Loucy (cell line): ENCODE results near the gene FAM168A.

Experiments used
- H2AFZ ChIP-seq: fragments of 200-600 bp; sonication (generic); 2 replicates; pipeline ENCODE4 v1.6.0; 2016; ENCODE audit warnings: antibody characterized with exemption, mild to moderate bottlenecking, low read length, moderate library complexity
- H3F3A ChIP-seq: fragments of 200-600 bp; 2 replicates; pipeline ENCODE4 v1.6.0; 2016; ENCODE audit warnings: antibody characterized with exemption, low read depth, mild to moderate bottlenecking
- H3K27me3 ChIP-seq: fragments of 200-600 bp; sonication (generic); 2 replicates; pipeline ENCODE4 v1.6.1; 2014; ENCODE audit warnings: low read length, mild to moderate bottlenecking; ENCODE audit not compliant: insufficient read depth, poor library complexity, severe bottlenecking
- H3K36me3 ChIP-seq: fragments of 200-600 bp; sonication (generic); 2 replicates; pipeline ENCODE4 v1.6.1; 2016; ENCODE audit warnings: low read length; ENCODE audit not compliant: insufficient read depth
- H3K4me1 ChIP-seq: fragments of 200-600 bp; sonication (generic); 2 replicates; pipeline ENCODE4 v1.5.1; 2014; ENCODE audit warnings: low read length, mild to moderate bottlenecking; ENCODE audit not compliant: insufficient read depth, poor library complexity, severe bottlenecking
- H3K4me2 ChIP-seq: fragments of 200-600 bp; sonication (generic); 2 replicates; pipeline ENCODE4 v1.6.0; 2014; ENCODE audit warnings: antibody characterized with exemption, low read length, low read depth, mild to moderate bottlenecking; ENCODE audit not compliant: poor library complexity, severe bottlenecking
- H3K4me3 ChIP-seq: fragments of 200-600 bp; sonication (generic); 2 replicates; pipeline ENCODE4 v1.5.1; 2014; ENCODE audit warnings: low read length, mild to moderate bottlenecking, mixed read lengths; ENCODE audit not compliant: poor library complexity, severe bottlenecking
- H3K79me2 ChIP-seq: fragments of 200-600 bp; sonication (generic); 2 replicates; pipeline ENCODE4 v1.6.1; 2014; ENCODE audit warnings: low read length; ENCODE audit not compliant: insufficient read depth
- H3K9ac ChIP-seq: fragments of 200-600 bp; sonication (generic); 2 replicates; pipeline ENCODE4 v1.6.0; 2014; ENCODE audit warnings: mild to moderate bottlenecking, low read depth, low read length, moderate library complexity; ENCODE audit not compliant: poor library complexity, severe bottlenecking
- H3K9me2 ChIP-seq: fragments of 200-600 bp; sonication (generic); replicated peaks from 2 replicates; pipeline ENCODE4 v1.6.1; 2016; ENCODE audit warnings: low read depth, low read length, mixed read lengths
- H3K9me3 ChIP-seq: fragments of 200-600 bp; sonication (generic); 2 replicates; pipeline ENCODE4 v1.6.1; 2014; ENCODE audit warnings: mild to moderate bottlenecking, antibody characterized with exemption, low read length, low read depth; ENCODE audit not compliant: insufficient read depth
- H4K20me1 ChIP-seq: fragments of 200-600 bp; sonication (generic); 2 replicates; pipeline ENCODE4 v1.6.0; 2014; ENCODE audit warnings: antibody characterized with exemption, low read length, mild to moderate bottlenecking; ENCODE audit not compliant: insufficient read depth, poor library complexity, severe bottlenecking
- CTCF ChIP-seq: fragments of 200-600 bp; sonication (generic); conservative IDR thresholded peaks from 2 replicates; pipeline ENCODE4 v1.5.1; 2014; ENCODE audit warnings: mild to moderate bottlenecking, antibody characterized with exemption, low read length
- EZH2phosphoT487 ChIP-seq: fragments of 200-600 bp; IDR thresholded peaks from 2 replicates; pipeline ENCODE4 v1.6.1; 2018; ENCODE audit warnings: antibody characterized with exemption, mild to moderate bottlenecking, moderate library complexity, borderline replicate concordance

Gene FAM168A

GRCh38 chr11:73510877-73511276 is 87.0 kb downstream of the FAM168A start:
- no peaks in the 10 kb centered on the region for H3K4me1 ChIP-seq
- no peak for TF ChIP-seq EZH2phosphoT487
- TF ChIP-seq CTCF, result no peak
- no peaks in the 10 kb centered on the region for H3F3A ChIP-seq
- H3K9me3 ChIP-seq, result no peaks in the 10 kb centered on the region; the same call in 1 of the 2 replicates
- no peak overlapping the region for H3K9ac ChIP-seq
- no peak overlapping the region for H3K4me2 ChIP-seq
- H3K79me2 ChIP-seq, result peaks cover 26% of the 10 kb centered on the region
- H2AFZ ChIP-seq, result no peak overlapping the region
- no peak overlapping the region for H3K4me3 ChIP-seq
- no peaks in the 10 kb centered on the region for H3K27me3 ChIP-seq
- no peaks in the 10 kb centered on the region for H3K9me2 ChIP-seq
- peaks cover 4% of the 10 kb centered on the region for H4K20me1 ChIP-seq
- H3K36me3 ChIP-seq, result peaks cover 15% of the 10 kb centered on the region; the same call in 1 of the 2 replicates

- H3K9ac ChIP-seq, result no peak overlapping the region
- H3K79me2 ChIP-seq, result peaks cover 32% of the 10 kb centered on the region
- H3F3A ChIP-seq, result no peaks in the 10 kb centered on the region
- H2AFZ ChIP-seq, result no peak overlapping the region
- H3K9me3 ChIP-seq, result no peaks in the 10 kb centered on the region; the same call in 1 of the 2 replicates
- H3K4me2 ChIP-seq, result no peak overlapping the region
- no peaks in the 10 kb centered on the region for H3K27me3 ChIP-seq
- H3K4me3 ChIP-seq, result no peak overlapping the region
- no peaks in the 10 kb centered on the region for H3K4me1 ChIP-seq
- peaks cover 7% of the 10 kb centered on the region for H4K20me1 ChIP-seq
- H3K9me2 ChIP-seq, result no peaks in the 10 kb centered on the region
- TF ChIP-seq CTCF (no peak), EZH2phosphoT487 (no peak)
- H3K36me3 ChIP-seq, result peaks cover 14% of the 10 kb centered on the region; the same call in 1 of the 2 replicates
These were observed 87.8 kb downstream of the FAM168A start for GRCh38 chr11:73510106-73510505.

GRCh38 chr11:73509188-73509587 is 88.7 kb downstream of the FAM168A start:
- no peak overlapping the region for H3K9ac ChIP-seq
- no peaks in the 10 kb centered on the region for H3K27me3 ChIP-seq
- peaks cover 28% of the 10 kb centered on the region for H3K79me2 ChIP-seq
- H4K20me1 ChIP-seq, result peaks cover 7% of the 10 kb centered on the region
- H3K36me3 ChIP-seq, result peaks cover 10% of the 10 kb centered on the region; the same call in 1 of the 2 replicates
- no peak overlapping the region for H2AFZ ChIP-seq
- no peak for TF ChIP-seq CTCF
- TF ChIP-seq EZH2phosphoT487, result no peak
- no peak overlapping the region for H3K4me2 ChIP-seq
- no peaks in the 10 kb centered on the region for H3K4me1 ChIP-seq
- no peaks in the 10 kb centered on the region; the same call in 1 of the 2 replicates for H3K9me3 ChIP-seq
- no peak overlapping the region for H3K4me3 ChIP-seq
- no peaks in the 10 kb centered on the region for H3K9me2 ChIP-seq
- no peaks in the 10 kb centered on the region for H3F3A ChIP-seq
